ENCODE measurements around the gene DIP2C. TPM values are rescaled to one million over a fixed set of nuclear protein-coding genes. Genes with fewer than 3 reads are reported as not detected.

The DIP2C gene
- total RNA-seq, 2 experiments from 2014 or later: 0.85 to 0.95 TPM

DNA sequence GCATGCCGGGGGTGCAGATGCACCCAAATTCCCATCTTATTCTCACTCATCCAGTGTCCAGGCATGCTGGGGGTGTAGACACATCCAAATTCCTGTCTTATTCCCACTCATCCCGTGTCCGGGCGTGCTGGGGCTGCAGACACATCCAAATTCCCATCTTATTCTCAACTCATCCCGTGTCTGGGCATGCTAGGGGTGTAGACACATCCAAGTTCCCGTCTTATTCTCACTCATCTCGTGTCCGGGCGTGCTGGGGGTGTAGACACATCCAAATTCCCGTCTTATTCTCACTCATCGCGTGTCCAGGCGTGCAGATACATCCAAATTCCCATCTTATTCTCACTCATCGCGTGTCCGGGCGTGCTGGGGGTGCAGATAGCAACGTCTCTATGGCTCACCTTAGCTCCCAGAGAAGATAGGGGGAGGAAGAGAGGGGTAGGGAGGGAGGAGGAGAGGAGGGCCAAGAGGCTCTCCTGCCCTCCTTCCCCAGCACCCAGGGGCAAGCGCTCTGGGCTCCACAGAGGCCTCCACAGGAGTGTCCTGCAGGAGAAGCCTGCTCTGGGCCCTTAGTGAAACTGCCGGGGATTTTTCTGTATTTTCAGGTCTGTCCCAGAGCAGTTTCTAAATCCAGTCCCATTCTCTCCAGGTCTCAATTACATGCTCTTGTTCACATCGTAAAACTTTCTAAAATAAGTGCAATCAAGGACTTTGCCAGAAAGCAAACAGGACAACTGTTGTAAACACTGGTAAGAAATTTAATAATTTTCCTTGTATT is 210.8 kb downstream of the DIP2C start:
- ChIA-PET CTCF (no interaction called here), POLR2A (no interaction called here)
- no peak overlapping the region for H3K4me3 Mint-ChIP-seq
- H3K4me1 Mint-ChIP-seq (ENCODE audit: low read depth): peaks cover 6% of the 10 kb centered on the region
- DNase-seq: no peak
- intact Hi-C loops (cut with micrococcal nuclease): no loop called here
- TF ChIP-seq, protein P1, sequence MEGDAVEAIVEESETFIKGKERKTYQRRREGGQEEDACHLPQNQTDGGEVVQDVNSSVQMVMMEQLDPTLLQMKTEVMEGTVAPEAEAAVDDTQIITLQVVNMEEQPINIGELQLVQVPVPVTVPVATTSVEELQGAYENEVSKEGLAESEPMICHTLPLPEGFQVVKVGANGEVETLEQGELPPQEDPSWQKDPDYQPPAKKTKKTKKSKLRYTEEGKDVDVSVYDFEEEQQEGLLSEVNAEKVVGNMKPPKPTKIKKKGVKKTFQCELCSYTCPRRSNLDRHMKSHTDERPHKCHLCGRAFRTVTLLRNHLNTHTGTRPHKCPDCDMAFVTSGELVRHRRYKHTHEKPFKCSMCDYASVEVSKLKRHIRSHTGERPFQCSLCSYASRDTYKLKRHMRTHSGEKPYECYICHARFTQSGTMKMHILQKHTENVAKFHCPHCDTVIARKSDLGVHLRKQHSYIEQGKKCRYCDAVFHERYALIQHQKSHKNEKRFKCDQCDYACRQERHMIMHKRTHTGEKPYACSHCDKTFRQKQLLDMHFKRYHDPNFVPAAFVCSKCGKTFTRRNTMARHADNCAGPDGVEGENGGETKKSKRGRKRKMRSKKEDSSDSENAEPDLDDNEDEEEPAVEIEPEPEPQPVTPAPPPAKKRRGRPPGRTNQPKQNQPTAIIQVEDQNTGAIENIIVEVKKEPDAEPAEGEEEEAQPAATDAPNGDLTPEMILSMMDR (IDR thresholded peaks at IDR 0.05): no peak
- ATAC-seq: no peak
- H3K27me3 Mint-ChIP-seq: no peaks in the 10 kb centered on the region
- no peaks in the 10 kb centered on the region for H3K36me3 Mint-ChIP-seq (ENCODE audit: low read depth)
- peaks cover 8% of the 10 kb centered on the region for H3K9me3 Mint-ChIP-seq
- H3K27ac Mint-ChIP-seq: no peak overlapping the region

DNA sequence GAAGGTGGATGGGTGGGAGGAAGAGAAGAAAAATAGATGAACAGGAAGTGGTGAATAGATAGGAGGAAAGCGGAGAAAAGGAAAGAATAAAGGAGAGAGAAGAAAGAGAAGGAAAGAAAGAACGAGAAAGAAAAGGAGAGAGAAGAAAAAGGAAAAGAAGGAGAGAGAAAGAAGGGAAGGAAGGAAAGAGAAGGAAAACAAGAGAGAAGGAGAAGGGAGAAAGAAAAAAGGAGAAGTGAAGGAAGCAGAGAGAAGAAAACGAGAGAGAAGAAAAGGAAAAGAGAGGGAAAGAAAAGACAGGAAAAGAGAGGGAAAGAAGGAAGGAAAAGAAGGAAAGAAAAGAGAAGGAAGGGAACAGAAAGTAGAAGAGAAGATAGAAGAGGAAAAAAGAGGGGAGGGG is 211.8 kb downstream of the DIP2C start:
- CTCF ChIA-PET: no interaction called here
- ATAC-seq: no peak

DNA sequence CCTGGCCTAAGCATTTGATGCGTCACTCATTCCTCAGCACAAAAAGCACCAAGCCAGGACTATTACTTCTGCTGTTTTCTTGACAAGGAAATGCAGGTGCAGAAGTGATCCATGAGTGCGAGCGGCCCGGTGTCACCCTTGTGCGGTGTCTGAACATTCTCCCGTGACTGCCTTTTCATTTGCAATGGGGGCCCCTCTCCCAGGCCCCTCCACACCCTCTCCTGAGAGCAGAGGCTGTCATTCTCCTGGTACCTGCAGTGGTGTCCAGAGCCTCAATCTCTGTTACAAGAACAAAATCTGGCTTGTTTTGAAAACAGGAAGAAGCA is 213.1 kb downstream of the DIP2C start:
- Mint-ChIP-seq H3K27me3 (no peaks in the 10 kb centered on the region), H3K36me3 (ENCODE audit: low read depth) (no peaks in the 10 kb centered on the region), H3K27ac (no peak overlapping the region), H3K4me1 (ENCODE audit: low read depth) (peaks cover 6% of the 10 kb centered on the region), H3K4me3 (no peak overlapping the region), H3K9me3 (peaks cover 8% of the 10 kb centered on the region)
- ChIA-PET POLR2A (no interaction called here), CTCF (no interaction called here)
- TF ChIP-seq, protein P1 (IDR thresholded peaks at IDR 0.05): no peak
- ATAC-seq: no peak
- no peak for DNase-seq
- intact Hi-C loops (cut with micrococcal nuclease): no loop called here

More for the DNA sequence above, 211.8 kb downstream of the DIP2C start:
- H3K4me1 Mint-ChIP-seq (ENCODE audit: low read depth): peaks cover 6% of the 10 kb centered on the region
- no peak overlapping the region for H3K4me3 Mint-ChIP-seq
- H3K27ac Mint-ChIP-seq: no peak overlapping the region
- POLR2A ChIA-PET: no interaction called here
- TF ChIP-seq, protein P1 (IDR thresholded peaks at IDR 0.05): no peak
- intact Hi-C loops (cut with micrococcal nuclease): no loop called here
- DNase-seq: no peak
- H3K36me3 Mint-ChIP-seq (ENCODE audit: low read depth): no peaks in the 10 kb centered on the region
- no peaks in the 10 kb centered on the region for H3K27me3 Mint-ChIP-seq
- H3K9me3 Mint-ChIP-seq: peaks cover 8% of the 10 kb centered on the region

DNA sequence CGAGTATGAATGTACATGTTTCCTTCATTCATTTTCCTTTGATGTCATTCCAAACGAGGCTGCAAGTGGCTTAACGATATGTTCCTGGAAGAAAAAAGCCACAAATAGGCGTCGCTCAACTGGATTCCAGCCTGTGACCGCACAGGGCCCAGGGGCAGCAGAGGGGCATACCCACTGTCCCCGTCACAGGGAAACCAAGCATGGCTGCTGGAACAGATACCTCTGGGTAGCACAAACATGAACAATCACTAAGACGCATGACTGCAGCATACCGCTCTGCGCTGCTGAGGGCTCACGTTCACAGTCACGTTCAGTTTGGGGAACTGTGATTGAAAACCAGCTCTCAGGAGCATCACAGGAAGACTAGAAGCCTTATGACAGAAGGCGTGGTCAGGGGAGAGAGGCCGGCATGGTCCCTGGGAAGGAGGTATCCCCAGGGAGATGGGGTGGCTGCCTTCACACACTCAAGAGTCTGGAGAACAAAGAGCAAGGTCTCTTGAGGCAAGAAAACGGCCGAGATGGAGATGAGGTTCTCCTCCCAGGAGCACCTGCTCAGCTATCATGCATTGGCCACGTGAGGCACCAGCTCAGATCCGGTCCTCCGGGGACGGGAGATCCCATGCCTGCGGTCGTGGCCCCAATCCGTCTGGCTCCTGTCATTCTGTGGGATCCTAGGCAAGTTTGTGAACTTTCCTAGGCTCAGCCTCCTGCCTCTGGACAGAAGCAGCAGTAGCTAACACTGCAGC is 213.6 kb downstream of the DIP2C start:
- no peak overlapping the region for H3K27ac Mint-ChIP-seq
- POLR2A ChIA-PET: interaction anchor here (0.6 kb wide), 1 partner anchor 37 kb away, joined by 3 read pairs; no protein-coding TSS in a partner anchor
- CTCF ChIA-PET: no interaction called here
- peaks cover 7% of the 10 kb centered on the region for H3K4me1 Mint-ChIP-seq (ENCODE audit: low read depth)
- DNase-seq (no peak), ATAC-seq (no peak)
- no peaks in the 10 kb centered on the region for H3K36me3 Mint-ChIP-seq (ENCODE audit: low read depth)
- no peaks in the 10 kb centered on the region for H3K27me3 Mint-ChIP-seq
- TF ChIP-seq, protein P1 (IDR thresholded peaks at IDR 0.05): no peak
- intact Hi-C loops (cut with micrococcal nuclease): no loop called here
- no peak overlapping the region for H3K4me3 Mint-ChIP-seq
- H3K9me3 Mint-ChIP-seq: peaks cover 8% of the 10 kb centered on the region

DNA sequence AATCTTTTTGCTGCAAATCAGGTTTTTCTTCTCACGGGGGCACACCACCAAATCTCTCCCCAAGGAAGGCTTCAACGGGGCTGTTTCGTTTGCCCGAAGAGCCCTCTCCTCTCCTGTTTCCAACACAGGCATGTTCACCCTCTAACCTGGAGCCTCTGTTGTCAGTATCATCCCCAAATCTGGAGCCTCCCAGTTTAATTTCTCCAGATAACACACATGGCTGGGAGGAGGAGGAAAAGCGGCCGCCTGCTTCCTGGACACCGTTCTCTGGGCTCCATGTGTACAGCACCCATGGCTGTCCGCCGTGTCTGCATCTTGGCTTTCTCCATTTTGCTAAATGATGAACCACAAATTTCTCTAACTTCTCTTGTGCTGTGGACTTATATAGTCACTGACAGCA is 214.5 kb downstream of the DIP2C start:
- peaks cover 8% of the 10 kb centered on the region for H3K9me3 Mint-ChIP-seq
- no peak overlapping the region for H3K4me3 Mint-ChIP-seq
- DNase-seq: no peak
- no peaks in the 10 kb centered on the region for H3K27me3 Mint-ChIP-seq
- peaks cover 16% of the 10 kb centered on the region for H3K4me1 Mint-ChIP-seq (ENCODE audit: low read depth)
- ChIA-PET CTCF (no interaction called here), POLR2A (no interaction called here)
- H3K36me3 Mint-ChIP-seq (ENCODE audit: low read depth): no peaks in the 10 kb centered on the region
- intact Hi-C loops (cut with micrococcal nuclease): no loop called here
- no peak overlapping the region for H3K27ac Mint-ChIP-seq
- TF ChIP-seq, protein P1 (IDR thresholded peaks at IDR 0.05): no peak
- no peak for ATAC-seq
